PC-9 (cell line): ENCODE measurements around the gene UBE2H. TPM values are rescaled to one million over a fixed set of nuclear protein-coding genes. Genes with fewer than 3 reads are reported as not detected.
"Not testable (repeated sequence)": the region's sequence is repeated elsewhere in the genome, so short reads cannot be mapped to it uniquely, and the experiment has no call there.

Source experiments
- BruUV-seq: library from RNA; stranded (reverse); fragments of 400-500 nt; replicated peaks from 2 replicates; lab custom pipeline; 2021; lab: Mats Ljungman, UMichigan
- CTCF ChIA-PET: fragments of 300-600 bp; sonication (Branson Sonifier 250); formaldehyde crosslinking; loops from one replicate; lab custom pipeline; 2022; ENCODE audit warnings: antibody characterized with exemption; lab: Charles Lee
- POLR2A ChIA-PET: fragments of 300-600 bp; sonication (Branson Sonifier 250); formaldehyde crosslinking; loops from one replicate; lab custom pipeline; 2022; ENCODE audit warnings: antibody characterized with exemption; ENCODE audit not compliant: unreplicated experiment; lab: Charles Lee
- DNase-seq, 2 experiments: peaks; one replicate each; pipeline versions ENCODE4 v3.0.0 to v3.0.0-alpha.2; 2015 to 2022; ENCODE audit warnings: mixed read lengths in 1 of 2
- H2AFZ ChIP-seq: fragments of 200-600 bp; sonication (generic); 2 replicates; pipeline ENCODE4 v1.8.1; 2017; ENCODE audit warnings: antibody characterized with exemption
- H3F3A ChIP-seq: fragments of 200-600 bp; sonication (generic); 2 replicates; pipeline ENCODE4 v1.8.1; 2017; ENCODE audit warnings: antibody characterized with exemption, mild to moderate bottlenecking, low read depth; ENCODE audit not compliant: insufficient read depth
- H3K27ac ChIP-seq: fragments of 200-600 bp; sonication (generic); 2 replicates; pipeline ENCODE4 v1.6.1; 2016; ENCODE audit warnings: mixed run types
- H3K27me3 ChIP-seq: fragments of 200-600 bp; sonication (generic); 2 replicates; pipeline ENCODE4 v1.6.1; 2016; ENCODE audit warnings: low read depth, mixed run types; ENCODE audit not compliant: insufficient read depth
- H3K36me3 ChIP-seq: fragments of 200-600 bp; sonication (generic); 2 replicates; pipeline ENCODE4 v1.6.1; 2016; ENCODE audit warnings: low read depth, mixed run types
- H3K4me1 ChIP-seq: fragments of 200-600 bp; sonication (generic); replicated peaks from 2 replicates; pipeline ENCODE4 v1.6.1; 2016; ENCODE audit warnings: mixed run types; ENCODE audit not compliant: insufficient read depth
- H3K4me2 ChIP-seq: fragments of 200-600 bp; sonication (generic); 2 replicates; pipeline ENCODE4 v1.6.1; 2017; ENCODE audit warnings: mixed run types
- H3K4me3 ChIP-seq: fragments of 200-600 bp; sonication (generic); 2 replicates; pipeline ENCODE4 v1.6.1; 2016; ENCODE audit warnings: mixed run types
- H3K79me2 ChIP-seq: fragments of 200-600 bp; sonication (generic); 2 replicates; pipeline ENCODE4 v1.6.1; 2017; ENCODE audit warnings: low read depth, mixed run types
- H3K9me2 ChIP-seq: fragments of 200-600 bp; sonication (generic); 2 replicates; pipeline ENCODE4 v1.8.1; 2017; ENCODE audit warnings: mild to moderate bottlenecking; ENCODE audit not compliant: insufficient read depth
- H3K9me3 ChIP-seq: fragments of 200-600 bp; sonication (generic); 2 replicates; pipeline ENCODE4 v1.8.1; 2016; ENCODE audit warnings: low read depth; ENCODE audit not compliant: insufficient read depth
- H4K20me1 ChIP-seq: fragments of 200-600 bp; sonication (generic); 2 replicates; pipeline ENCODE4 v1.8.1; 2017; ENCODE audit not compliant: insufficient read depth
- EZH2 ChIP-seq: fragments of 200-600 bp; sonication (generic); IDR thresholded peaks from 2 replicates; pipeline ENCODE4 v1.8.0; 2017; ENCODE audit warnings: antibody characterized with exemption, low read depth
- intact Hi-C: fragments of 100-400 bp; cut with micrococcal nuclease; formaldehyde crosslinking; loops from one replicate; pipeline ENCODE4 v1.10.0; 2022; ENCODE audit not compliant: unreplicated experiment
- total RNA-seq: library from RNA; stranded (reverse); gene quantifications from 2 replicates; pipeline ENCODE4 v1.2.3, GENCODE V29; 2021
- TF ChIP-seq, protein P1 (sequence below): fragments of 200-600 bp; sonication (generic); conservative IDR thresholded peaks from 2 replicates; pipeline ENCODE4 v1.6.1; 2017; ENCODE audit warnings: mixed run types, antibody characterized with exemption, mild to moderate bottlenecking, moderate library complexity

Gene UBE2H
- total RNA-seq, 1 experiment from 2014 or later, result 211 TPM

DNA sequence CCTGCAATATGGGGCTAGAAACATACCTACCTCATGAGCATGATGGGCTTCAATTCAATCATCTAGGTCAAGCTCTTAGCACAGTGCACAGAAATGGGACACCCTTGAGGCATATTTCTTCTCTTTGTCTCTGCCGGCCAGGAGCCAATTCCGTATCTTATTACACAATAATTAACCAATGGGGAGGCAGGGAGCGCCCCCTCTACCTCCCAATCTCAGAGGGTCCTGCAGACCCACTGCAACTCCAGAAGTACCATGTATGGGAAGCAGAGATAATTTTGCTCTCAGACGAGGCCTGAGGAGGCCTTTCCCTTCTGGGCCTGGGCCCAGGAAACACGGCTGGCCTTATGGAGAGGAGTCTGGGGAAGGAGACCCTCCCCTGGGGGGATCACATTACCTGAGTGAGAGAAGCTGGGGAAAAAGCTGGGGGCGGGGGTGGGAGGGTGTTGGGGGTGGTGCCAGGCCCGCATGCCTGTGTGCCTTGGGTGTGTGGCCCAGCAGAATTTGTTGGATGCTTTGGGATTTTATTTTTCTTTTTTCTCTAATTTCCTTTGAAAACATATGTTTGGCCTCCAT lies 155.5 kb downstream of the UBE2H start:
- intact Hi-C loops, result no loop called here
- H3K27me3 ChIP-seq, result no peaks in the 10 kb centered on the region
- POLR2A ChIA-PET, result no interaction called here
- H3K4me1 ChIP-seq, result no peaks in the 10 kb centered on the region
- no peaks in the 10 kb centered on the region for H3K9me2 ChIP-seq
- no TSS peak for BruUV-seq
- no peak overlapping the region for H3K27ac ChIP-seq
- TF ChIP-seq EZH2, result no peak
- TF ChIP-seq, protein P1, sequence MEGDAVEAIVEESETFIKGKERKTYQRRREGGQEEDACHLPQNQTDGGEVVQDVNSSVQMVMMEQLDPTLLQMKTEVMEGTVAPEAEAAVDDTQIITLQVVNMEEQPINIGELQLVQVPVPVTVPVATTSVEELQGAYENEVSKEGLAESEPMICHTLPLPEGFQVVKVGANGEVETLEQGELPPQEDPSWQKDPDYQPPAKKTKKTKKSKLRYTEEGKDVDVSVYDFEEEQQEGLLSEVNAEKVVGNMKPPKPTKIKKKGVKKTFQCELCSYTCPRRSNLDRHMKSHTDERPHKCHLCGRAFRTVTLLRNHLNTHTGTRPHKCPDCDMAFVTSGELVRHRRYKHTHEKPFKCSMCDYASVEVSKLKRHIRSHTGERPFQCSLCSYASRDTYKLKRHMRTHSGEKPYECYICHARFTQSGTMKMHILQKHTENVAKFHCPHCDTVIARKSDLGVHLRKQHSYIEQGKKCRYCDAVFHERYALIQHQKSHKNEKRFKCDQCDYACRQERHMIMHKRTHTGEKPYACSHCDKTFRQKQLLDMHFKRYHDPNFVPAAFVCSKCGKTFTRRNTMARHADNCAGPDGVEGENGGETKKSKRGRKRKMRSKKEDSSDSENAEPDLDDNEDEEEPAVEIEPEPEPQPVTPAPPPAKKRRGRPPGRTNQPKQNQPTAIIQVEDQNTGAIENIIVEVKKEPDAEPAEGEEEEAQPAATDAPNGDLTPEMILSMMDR, result no peak
- H3K36me3 ChIP-seq, result no peaks in the 10 kb centered on the region
- CTCF ChIA-PET, result no interaction called here
- H3F3A ChIP-seq, result no peaks in the 10 kb centered on the region; the same call in 1 of the 2 replicates
- no peak overlapping the region for H3K4me2 ChIP-seq
- H4K20me1 ChIP-seq, result no peaks in the 10 kb centered on the region
- no peaks in the 10 kb centered on the region for H3K9me3 ChIP-seq
- no peak overlapping the region for H2AFZ ChIP-seq
- no peaks in the 10 kb centered on the region for H3K79me2 ChIP-seq
- H3K4me3 ChIP-seq, result no peak overlapping the region
- DNase-seq, result no peak

DNA sequence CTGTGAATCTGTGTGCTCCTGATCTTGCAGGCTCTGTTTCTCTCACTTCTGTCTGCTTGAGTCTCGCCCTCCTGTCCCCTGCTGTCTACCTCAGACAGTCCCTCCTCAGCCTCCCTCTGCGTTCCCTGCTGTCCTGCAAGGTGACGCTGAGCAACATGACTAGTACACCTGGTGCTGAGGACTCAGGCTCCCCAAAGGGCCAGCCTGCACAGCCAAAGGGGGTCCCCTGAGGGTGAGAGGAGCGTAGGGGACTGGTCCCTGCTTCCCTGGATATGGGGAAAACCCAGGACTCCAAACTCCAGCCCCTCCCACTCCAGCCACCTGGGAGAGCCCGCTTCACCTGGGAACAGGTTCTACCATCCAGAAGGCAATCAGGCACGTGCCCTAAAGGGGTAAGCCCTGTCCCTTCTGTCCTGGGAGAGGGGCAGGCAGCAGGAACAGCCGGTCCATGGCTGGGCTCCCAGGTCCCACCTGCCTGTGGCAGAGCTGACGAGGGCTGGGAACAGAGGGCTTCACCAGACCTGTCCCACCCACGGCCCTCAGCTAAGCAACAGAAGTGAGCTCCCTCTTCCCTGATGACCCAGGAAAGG lies 156.5 kb downstream of the UBE2H start:
- Histone ChIP-seq H4K20me1 (no peaks in the 10 kb centered on the region), H3K4me1 (no peaks in the 10 kb centered on the region), H3K79me2 (no peaks in the 10 kb centered on the region), H3K27me3 (no peaks in the 10 kb centered on the region), H3K4me2 (no peak overlapping the region), H3F3A (no peaks in the 10 kb centered on the region; the same call in 1 of the 2 replicates), H3K36me3 (no peaks in the 10 kb centered on the region), H3K27ac (no peak overlapping the region), H3K9me2 (no peaks in the 10 kb centered on the region), H3K4me3 (no peak overlapping the region), H3K9me3 (no peaks in the 10 kb centered on the region), H2AFZ (no peak overlapping the region)
- ChIA-PET CTCF (no interaction called here), POLR2A (interaction anchor here (0.7 kb wide), 1 partner anchor 633 kb away, joined by 4 read pairs; no protein-coding TSS in a partner anchor)
- no TSS peak for BruUV-seq
- intact Hi-C loops, result no loop called here
- DNase-seq, result no peak
- TF ChIP-seq, protein P1, result no peak
- no peak for TF ChIP-seq EZH2

DNA sequence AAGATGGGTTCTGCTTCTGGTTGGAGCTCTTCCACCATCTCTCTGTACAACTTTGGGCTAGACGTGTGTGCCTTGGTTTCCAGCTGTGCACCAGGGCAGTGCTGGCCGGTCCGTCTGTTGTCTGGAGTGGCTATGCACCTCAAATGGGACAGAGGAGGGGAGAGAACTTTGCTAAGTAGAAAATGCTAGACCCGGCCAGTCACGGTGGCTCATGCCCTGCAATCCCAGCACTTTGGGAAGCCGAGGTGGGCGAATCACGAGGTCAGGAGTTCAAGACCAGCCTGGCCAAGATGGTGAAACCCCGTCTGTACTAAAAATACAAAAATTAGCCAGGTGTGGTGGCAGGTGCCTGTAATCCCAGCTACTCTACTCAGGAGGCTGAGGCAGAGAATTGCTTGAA lies 158.3 kb downstream of the UBE2H start:
- H3K9me3 ChIP-seq, H3F3A ChIP-seq, H3K27me3 ChIP-seq, BruUV-seq, H3K4me2 ChIP-seq, H3K79me2 ChIP-seq, H2AFZ ChIP-seq, CTCF ChIA-PET, DNase-seq, H3K9me2 ChIP-seq, H3K4me3 ChIP-seq, H4K20me1 ChIP-seq, H3K4me1 ChIP-seq, H3K27ac ChIP-seq, POLR2A ChIA-PET, H3K36me3 ChIP-seq, intact Hi-C loops: not testable (repeated sequence)
